ENCODE measurements around the gene C2CD5. TPM values are rescaled to one million over a fixed set of nuclear protein-coding genes. Genes with fewer than 3 reads are reported as not detected.
"Not testable (repeated sequence)": the region's sequence is repeated elsewhere in the genome, so short reads cannot be mapped to it uniquely, and the experiment has no call there.

C2CD5 gene
- total RNA-seq, 1 experiment from 2014 or later, result 22.9 TPM

- H3K9me2 ChIP-seq (ENCODE audit: insufficient read depth), result no peaks in the 10 kb centered on the region
- no peak overlapping the region for H3K27ac ChIP-seq (ENCODE audit: low read depth, low read length)
- ATAC-seq, result no peak
- no TSS peak for BruUV-seq (replicated peaks)
- intact Hi-C loops (cut with micrococcal nuclease), result loop anchor here (10.0 kb wide), 1 partner anchor 752 kb away; no protein-coding TSS in a partner anchor
- H3K9ac ChIP-seq (ENCODE audit: low read length), result no peak overlapping the region
- ChIA-PET CTCF (interaction anchor here (1.6 to 2.2 kb wide), 2 partner anchors 12 to 364 kb away, joined by 3 to 11 read pairs; no protein-coding TSS in a partner anchor), POLR2A (no interaction called here), RAD21 (ENCODE audit: low non-redundant PET in 1 of 2, low total read pairs in 2 of 2, uncharacterized antibody in 2 of 2, unreplicated experiment in 2 of 2) (interaction anchor here in 1 of 2 experiments (0.6 kb wide), 1 partner anchor 750 kb away, joined by 3 read pairs; no protein-coding TSS in a partner anchor)
- no peaks in the 10 kb centered on the region for H3K4me1 ChIP-seq (ENCODE audit: control insufficient read depth in 1 of 2, insufficient read depth in 2 of 2, low read length in 2 of 2)
- H3K9me3 ChIP-seq (ENCODE audit: control insufficient read depth in 1 of 2, insufficient read depth in 1 of 2, low read depth in 1 of 2, low read length in 2 of 2), result no peaks in the 10 kb centered on the region
- no peaks in the 10 kb centered on the region for H3K79me2 ChIP-seq (ENCODE audit: insufficient read depth, low read length)
- no peaks in the 10 kb centered on the region for H4K20me1 ChIP-seq (ENCODE audit: insufficient read depth)
- no peaks in the 10 kb centered on the region for H3K36me3 ChIP-seq (ENCODE audit: control insufficient read depth in 1 of 2, insufficient read depth in 2 of 2, low read length in 2 of 2)
- no peak overlapping the region for H3K4me2 ChIP-seq (ENCODE audit: low read length)
- no peaks in the 10 kb centered on the region for H3K27me3 ChIP-seq (ENCODE audit: insufficient read depth, low read length)
- no peak overlapping the region for H2AFZ ChIP-seq (ENCODE audit: low read depth, low read length, poor library complexity, severe bottlenecking)
- no peak overlapping the region for H3K4me3 ChIP-seq (replicated peaks in 1 of 2; ENCODE audit: low read depth in 1 of 2, low read length in 2 of 2)
- TF ChIP-seq REST (IDR thresholded peaks at IDR 0.05; ENCODE audit: low read depth), result no peak
- TF ChIP-seq MAX (IDR thresholded peaks at IDR 0.05), result no peak
- TF ChIP-seq YY1 (IDR thresholded peaks at IDR 0.05; ENCODE audit: extremely low read depth, insufficient replicate concordance, low read depth, low read length), result no peak
- no peak for TF ChIP-seq TCF7L2 (IDR thresholded peaks at IDR 0.05; ENCODE audit: borderline replicate concordance, extremely low read depth, insufficient read depth, insufficient read length)
- TF ChIP-seq CTCF (IDR thresholded peaks at IDR 0.05 in 2 of 3, conservative IDR thresholded peaks at IDR 0.05 in 1 of 3; ENCODE audit: borderline replicate concordance in 1 of 3, insufficient read depth in 1 of 3, low read depth in 2 of 3, low read length in 2 of 3), result no peak
- no peak for TF ChIP-seq POLR2A (IDR thresholded peaks at IDR 0.05; ENCODE audit: borderline replicate concordance, extremely low read depth, insufficient read depth, insufficient read length)
- TF ChIP-seq ATF3 (IDR thresholded peaks at IDR 0.05), result no peak
- TF ChIP-seq EGR1 (IDR thresholded peaks at IDR 0.05; ENCODE audit: low read depth), result no peak
- no peak for TF ChIP-seq ZFX (IDR thresholded peaks at IDR 0.05)
- TF ChIP-seq RAD21 (IDR thresholded peaks at IDR 0.05; ENCODE audit: low read depth), result no peak
- no peak for TF ChIP-seq SP1 (IDR thresholded peaks at IDR 0.05; ENCODE audit: low read depth)
- no peak for DNase-seq (ENCODE audit: low read depth, low spot score)
Observed at GRCh38 chr12:22447223-22447622, 97.1 kb downstream of the C2CD5 start.

GRCh38 chr12:22444317-22444665 lies 100.1 kb downstream of the C2CD5 start:
- H3K27ac ChIP-seq (ENCODE audit: low read depth, low read length); BruUV-seq (replicated peaks); H3K4me1 ChIP-seq (ENCODE audit: control insufficient read depth in 1 of 2, insufficient read depth in 2 of 2, low read length in 2 of 2); H3K9ac ChIP-seq (ENCODE audit: low read length); H3K27me3 ChIP-seq (ENCODE audit: insufficient read depth, low read length); H3K36me3 ChIP-seq (ENCODE audit: control insufficient read depth in 1 of 2, insufficient read depth in 2 of 2, low read length in 2 of 2); H3K9me3 ChIP-seq (ENCODE audit: control insufficient read depth in 1 of 2, insufficient read depth in 1 of 2, low read depth in 1 of 2, low read length in 2 of 2); POLR2A ChIA-PET; H2AFZ ChIP-seq (ENCODE audit: low read depth, low read length, poor library complexity, severe bottlenecking); DNase-seq (ENCODE audit: low read depth, low spot score); H3K9me2 ChIP-seq (ENCODE audit: insufficient read depth); H3K79me2 ChIP-seq (ENCODE audit: insufficient read depth, low read length); ATAC-seq; H4K20me1 ChIP-seq (ENCODE audit: insufficient read depth); H3K4me2 ChIP-seq (ENCODE audit: low read length); H3K4me3 ChIP-seq (replicated peaks in 1 of 2; ENCODE audit: low read depth in 1 of 2, low read length in 2 of 2): not testable (repeated sequence)
- intact Hi-C loops (cut with micrococcal nuclease), result loop anchor here (10.0 kb wide), 1 partner anchor 749 kb away; no protein-coding TSS in a partner anchor
- RAD21 ChIA-PET (ENCODE audit: low non-redundant PET in 1 of 2, low total read pairs in 2 of 2, uncharacterized antibody in 2 of 2, unreplicated experiment in 2 of 2), result interaction anchor here in 1 of 2 experiments (0.7 kb wide), 1 partner anchor 327 kb away, joined by 3 read pairs; no protein-coding TSS in a partner anchor
- CTCF ChIA-PET, result interaction anchor here (1.3 to 1.5 kb wide), 4 partner anchors 14 to 747 kb away, joined by 7 to 13 read pairs (median 10); no protein-coding TSS in a partner anchor
